SKM-1 treated with dmso at 0.1 percent for 144 hours (cell line): ENCODE data around the gene ALG8.
"Not testable (repeated sequence)": the region's sequence is repeated elsewhere in the genome, so short reads cannot be mapped to it uniquely, and the experiment has no call there.

ENCODE experiments used
- DNase-seq: peaks from one replicate; lab custom pipeline; 2025; ENCODE audit not compliant: unreplicated experiment; lab: John Stamatoyannopoulos, UW

Gene ALG8

DNA sequence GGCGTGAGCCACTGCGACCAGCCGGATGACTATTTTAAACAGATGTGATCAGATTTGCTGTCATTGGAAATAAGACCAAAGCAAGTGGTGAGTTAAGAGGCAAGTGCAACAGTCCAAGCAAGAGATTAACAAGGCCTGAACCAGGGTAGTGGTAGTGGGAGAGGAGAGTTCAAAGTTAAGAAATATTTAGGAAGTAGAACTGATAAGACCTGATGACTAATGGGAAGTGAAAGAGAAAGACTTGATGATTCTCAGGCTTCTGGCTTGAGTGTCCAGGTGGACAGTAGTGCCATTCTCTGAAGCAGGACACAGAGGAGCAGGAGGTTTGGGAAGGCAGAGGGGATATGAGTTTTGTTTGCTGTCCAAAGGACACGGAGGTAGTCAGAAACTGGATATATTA, 67.0 kb downstream of the ALG8 start:
- DNase-seq = no peak

DNA sequence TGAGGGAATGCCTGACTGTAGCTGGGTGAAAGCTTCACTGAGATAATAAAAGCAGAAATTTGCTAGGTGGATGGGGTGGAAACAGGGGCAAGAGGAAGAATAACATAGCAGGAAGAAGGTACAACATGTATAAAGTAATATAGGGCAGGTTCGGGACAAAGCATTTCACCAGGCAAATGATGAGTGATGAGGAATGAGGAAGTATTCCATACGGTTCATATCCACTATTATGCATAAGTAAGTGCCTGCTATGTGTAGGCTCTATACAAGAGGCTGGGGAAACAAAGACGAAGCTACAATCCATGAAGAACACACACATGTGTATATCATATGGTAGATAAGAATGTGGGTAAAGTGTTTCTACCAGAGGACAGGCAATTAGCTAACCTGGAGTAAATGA, 67.7 kb downstream of the ALG8 start:
- no peak for DNase-seq

DNA sequence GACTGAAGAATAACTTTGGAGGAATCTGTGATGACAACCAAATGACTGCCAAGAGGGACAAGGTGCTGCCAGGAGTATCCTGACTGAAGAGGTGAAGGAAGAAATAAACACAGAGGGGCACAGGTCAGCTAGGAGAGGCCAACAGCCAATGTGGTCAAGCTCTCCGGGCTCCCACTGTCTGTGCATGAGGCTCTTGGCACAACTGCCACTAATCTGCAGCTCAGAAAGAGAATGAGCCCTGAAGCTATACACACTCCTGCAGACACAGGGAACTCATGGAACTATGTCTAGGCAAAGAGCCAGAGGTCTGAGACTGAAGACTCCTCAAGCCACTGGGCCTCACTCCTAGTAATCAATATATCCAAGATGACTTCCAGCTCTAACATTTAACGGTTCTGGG, 68.8 kb downstream of the ALG8 start:
- DNase-seq = no peak

DNA sequence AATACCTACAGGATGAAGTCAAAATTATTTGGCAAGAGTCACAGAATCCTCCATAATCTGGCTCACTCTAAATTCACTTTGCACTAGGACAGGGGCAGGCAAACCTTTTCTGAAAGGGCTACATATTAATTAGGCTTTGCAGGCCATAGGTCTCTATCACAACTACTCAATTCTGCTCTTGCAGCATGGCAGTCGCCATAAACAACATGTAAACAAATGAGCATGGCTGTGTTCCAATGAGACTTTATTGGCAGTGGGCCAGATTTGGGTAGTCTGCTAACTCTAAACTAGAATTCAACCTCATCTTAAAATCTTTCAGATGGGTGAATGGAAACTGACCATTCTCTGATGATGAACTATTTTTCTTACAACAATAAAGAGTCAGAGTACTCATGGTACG, 70.0 kb downstream of the ALG8 start:
- DNase-seq = no peak

DNA sequence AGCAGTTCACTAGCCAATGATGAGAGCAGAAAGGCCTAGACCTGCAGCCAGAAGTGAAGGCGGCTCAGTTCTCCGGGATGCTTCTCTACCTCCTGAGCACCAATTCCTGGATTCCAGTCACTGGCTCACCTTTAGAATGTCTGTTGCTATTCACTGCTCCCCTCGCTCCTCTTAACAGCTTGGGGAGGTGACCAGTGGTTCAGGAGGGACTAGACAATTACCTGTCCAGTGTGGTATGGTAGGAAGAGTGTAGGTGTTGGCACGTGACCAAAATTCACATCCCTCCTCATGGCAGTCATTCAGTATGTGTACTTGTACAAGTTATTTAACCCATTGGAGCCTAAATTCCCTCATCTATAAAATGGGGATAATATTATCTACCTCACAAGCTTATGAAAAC, 71.7 kb downstream of the ALG8 start:
- no peak for DNase-seq

DNA sequence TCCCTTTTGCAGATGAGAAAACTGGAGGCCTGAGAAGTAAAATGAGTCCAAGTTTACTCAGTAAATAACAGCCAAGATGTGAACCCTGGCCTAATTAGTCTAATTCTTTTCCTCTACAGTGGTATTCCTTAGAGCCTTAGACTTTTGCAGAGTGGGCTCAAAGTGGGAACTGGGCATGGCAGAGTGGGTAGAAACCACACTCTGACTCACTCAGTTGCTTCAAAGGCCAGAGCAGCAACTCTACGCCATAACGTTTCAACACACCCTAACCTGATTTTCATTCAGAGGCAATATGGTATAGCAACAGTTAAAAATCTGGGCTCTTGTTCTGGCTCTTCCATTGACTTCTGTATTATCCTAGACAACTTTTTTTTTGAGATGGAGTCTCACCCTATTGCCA, 73.0 kb downstream of the ALG8 start:
- DNase-seq = no peak

DNA sequence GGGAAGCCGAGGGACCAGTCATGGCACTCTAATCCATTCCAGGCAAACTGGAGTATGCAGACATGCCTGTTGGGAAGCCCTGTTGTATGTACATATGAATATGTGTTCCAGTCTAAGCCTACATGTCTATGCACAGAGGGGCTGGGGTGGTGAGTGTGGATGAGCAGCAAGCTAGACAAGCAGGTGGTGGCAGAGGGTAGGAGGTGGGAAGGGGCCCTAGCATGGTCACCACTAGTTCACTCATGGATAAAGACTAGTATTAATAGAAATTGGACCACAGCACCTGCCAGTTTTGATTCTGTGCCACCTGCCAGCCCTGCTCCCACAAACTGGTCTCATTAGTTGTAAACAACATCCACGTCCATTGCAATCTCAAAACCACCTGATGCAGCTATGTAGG, 74.2 kb downstream of the ALG8 start:
- no peak for DNase-seq

DNA sequence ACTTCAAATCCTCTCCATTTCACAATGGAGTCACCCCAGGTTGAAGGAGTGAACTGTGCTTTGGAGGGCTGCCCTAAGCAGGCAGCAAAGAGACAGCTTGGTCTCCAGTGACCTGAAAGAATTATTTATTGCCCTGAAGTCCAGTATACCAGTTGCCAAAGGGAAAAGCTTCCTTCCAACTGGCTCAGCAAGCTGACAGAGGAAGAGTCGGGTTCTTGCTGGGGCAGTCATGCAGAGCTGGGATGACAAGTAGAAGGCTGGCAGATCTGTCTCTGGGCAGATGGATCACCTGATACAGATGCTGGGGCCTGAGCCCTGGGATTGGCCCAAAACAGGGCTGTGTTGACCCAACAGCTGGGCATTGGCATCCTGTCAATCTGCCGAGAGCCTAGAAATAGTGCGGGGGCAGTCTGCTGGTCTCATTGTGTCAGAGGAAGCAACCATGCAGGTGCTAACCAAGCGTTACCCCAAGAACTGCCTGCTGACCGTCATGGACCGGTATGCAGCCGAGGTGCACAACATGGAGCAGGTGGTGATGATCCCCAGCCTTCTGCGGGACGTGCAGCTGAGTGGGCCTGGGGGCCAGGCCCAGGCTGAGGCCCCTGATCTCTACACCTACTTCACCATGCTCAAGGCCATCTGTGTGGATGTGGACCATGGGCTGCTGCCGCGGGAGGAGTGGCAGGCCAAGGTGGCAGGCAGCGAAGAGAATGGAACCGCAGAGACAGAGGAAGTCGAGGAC, 75.8 kb downstream of the ALG8 start, which contains the start of gene THRSP:
Gene THRSP, plus strand, starts transcription at position 422 of the 742 bp plus-strand sequence. Its CDS starts 21 bp downstream, at position 443.
- DNase-seq = no peak

DNA sequence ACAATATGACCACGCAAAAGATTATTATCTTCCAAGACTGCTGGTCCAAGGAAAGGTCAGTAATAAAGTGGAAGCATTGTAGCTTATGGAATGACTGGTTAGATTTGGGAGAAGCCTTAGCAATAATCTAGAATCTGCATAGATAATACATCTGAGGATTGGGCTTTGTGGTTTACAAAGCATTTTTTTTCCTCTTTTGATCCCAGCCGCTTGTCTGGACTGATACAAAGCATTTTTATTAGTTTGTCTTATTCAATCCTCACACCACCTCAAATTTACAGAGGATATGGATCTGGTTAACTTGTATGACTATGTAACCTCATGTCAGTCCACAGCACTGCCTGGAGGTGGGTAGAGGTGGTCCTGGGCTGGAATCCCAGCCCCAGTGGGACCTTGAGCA, 76.8 kb downstream of the ALG8 start:
- no peak for DNase-seq

DNA sequence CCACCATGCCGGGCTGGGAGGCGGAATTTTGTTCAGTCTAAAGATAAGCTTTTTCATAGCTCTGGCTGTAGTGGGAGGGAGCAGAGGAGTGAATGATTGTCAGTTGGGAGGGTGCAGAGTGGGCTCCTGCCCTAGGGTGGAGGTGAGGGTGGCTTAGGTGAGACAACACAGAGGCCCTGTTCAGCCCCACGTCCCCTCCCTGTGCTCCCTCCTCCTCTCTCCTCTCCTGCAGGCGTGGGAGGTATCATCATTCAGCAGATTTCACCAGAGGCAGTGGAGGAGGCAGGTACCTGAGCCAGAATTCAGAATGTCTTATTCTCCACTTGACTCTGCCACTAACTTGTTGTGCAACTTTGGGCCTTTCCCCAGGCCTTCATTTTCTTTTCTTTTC, 77.5 kb downstream of the ALG8 start:
- no peak for DNase-seq

DNA sequence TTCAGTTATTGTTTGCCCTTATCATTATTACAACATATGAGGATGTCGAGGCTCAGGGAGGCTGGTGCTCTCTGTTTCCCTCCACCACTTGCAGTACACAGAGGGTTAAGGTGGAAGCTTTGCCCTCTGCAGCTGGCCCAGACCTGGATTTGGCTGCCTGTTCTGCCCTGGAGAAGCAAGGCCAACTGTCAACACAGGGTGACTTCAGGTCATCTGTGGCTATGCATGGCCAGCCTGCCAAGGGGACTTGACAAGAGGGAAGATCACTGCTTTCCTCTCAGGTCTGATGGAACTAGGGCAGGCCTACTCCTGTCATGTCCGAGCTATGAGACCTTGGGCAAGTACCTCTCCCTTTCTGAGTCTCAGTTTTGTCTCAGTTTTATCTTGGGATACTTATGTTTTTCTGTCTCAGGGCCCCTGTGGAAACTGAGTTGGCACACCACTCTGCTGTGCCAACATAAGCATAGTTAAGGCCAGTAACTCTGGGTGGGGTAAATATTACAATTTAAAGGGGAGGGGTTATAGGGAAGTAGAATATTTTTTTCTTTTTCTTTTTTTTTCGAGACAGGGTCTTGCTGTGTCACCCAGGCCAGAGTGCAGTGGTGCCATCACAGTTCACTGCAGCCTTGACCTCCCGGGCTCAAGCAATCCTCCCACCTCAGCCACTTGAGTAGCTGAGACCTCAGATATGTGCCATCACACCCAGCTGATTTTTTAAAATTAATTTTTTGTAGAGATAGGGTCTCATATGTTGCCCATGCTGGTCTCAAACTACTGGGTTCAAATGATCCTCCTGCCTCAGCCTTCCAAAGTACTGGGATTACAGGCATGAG, 78.1 kb downstream of the ALG8 start:
- DNase-seq = no peak

DNA sequence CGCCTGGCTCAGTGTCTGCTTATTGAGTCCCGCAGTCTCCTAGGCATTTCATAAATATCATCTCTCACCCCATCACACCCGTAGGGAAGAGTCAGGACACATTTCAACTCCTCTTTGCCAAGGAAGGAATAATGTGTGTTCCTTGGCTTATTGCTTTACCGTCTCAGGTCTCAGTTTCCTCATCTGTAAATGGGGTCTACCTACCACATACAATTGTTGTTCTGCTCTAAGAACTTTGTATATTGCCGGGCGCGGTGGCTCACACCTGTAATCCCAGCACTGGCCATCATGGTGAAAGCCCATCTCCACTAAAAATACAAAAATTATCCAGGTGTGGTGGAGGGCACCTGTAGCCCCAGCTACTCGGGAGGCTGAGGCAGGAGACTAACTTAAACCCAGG, 78.9 kb downstream of the ALG8 start:
- DNase-seq = no peak

DNA sequence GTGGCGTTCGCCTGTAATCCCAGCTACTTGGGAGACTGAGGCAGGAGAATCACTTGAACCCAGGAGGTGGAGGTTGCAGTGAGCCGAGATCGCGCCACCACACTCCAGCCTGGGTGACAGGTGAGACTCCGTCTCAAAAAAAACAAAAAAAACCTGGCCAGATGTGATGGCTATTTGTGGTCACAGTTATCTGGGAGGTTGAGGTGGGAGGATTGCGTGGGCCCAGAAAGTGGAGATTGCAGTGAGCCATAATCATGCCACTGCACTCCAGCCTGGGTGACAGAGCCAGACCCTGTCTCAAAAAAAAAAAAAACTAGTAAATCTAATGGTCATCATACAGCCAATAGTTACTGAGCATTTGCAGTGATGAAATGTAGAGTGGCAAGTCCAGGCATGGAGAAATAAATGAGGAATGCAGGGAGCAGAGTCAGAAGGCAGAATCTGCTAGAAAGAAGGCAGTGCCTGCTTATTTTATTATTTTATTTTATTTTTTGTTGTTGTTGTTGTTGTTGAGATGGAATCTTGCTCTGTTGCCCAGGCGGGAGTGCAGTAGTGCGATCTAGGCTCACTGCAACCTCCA, 79.6 kb downstream of the ALG8 start:
- DNase-seq = not testable (repeated sequence)

DNA sequence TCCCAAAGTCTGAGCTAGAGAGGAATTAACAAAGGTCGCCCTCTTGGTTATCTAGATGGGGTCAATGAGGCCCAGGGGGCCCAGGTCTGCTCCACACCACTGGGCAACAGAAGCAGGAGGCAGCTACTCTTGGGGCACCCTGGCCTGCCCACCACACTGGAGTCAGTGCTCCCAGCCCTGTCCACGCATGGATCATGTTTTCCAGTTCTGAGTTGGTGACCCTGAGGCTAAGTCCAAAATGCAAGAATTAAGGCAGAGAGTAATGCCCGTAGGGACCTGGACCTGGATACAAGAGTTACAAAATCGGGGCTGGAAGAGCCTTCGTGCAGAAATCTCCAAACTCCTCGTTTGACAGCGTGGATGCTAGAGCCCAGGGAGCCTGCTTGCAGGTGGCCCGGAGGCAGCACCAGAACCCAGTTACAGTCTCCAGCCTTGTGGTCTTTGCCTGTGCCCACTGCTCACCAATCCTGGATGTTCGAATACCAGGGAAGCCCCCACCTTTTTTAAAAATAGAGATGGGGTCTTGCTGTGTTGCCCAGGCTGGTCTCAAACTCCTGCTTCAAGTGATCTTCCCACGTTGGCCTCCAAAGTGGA, 81.9 kb downstream of the ALG8 start:
- DNase-seq = no peak

DNA sequence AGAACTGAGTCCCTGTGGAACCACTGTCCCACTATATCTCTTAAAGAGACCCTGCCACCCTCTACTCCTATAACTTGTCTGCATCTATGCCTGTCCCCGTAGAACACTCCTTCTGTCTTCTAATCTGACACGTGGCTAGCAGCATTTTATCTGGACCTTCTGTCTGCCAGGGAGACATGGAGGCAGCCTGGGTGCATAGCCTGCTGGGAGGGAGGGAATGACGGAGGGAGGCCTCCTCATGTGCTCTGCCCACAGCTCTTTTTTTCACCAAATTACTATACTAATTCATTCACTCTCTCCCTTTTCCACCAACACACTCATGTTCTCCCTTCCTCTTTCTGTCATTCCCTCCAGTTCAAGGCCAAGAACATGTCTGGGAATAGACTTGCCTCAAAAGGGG, 83.3 kb downstream of the ALG8 start:
- DNase-seq = no peak

DNA sequence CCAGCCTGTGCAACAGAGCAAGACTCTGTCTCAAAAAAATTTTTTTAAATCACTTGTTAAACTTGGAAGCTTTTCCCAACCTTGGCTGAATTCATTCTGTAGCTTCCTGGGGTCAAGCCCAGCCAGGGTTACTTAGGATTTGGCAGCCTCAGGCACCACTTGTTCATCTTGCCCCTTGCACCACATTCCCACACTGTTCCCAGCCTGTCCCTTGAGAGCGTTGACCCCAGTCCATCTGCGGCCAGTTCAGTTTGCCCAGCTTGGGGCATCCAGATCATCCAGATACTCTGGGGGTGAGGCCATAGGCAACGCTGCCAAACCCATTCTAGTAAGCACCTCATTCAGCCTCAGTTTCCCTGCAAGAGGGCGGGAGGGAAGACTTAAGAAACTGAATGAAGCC, 84.5 kb downstream of the ALG8 start:
- DNase-seq = no peak

DNA sequence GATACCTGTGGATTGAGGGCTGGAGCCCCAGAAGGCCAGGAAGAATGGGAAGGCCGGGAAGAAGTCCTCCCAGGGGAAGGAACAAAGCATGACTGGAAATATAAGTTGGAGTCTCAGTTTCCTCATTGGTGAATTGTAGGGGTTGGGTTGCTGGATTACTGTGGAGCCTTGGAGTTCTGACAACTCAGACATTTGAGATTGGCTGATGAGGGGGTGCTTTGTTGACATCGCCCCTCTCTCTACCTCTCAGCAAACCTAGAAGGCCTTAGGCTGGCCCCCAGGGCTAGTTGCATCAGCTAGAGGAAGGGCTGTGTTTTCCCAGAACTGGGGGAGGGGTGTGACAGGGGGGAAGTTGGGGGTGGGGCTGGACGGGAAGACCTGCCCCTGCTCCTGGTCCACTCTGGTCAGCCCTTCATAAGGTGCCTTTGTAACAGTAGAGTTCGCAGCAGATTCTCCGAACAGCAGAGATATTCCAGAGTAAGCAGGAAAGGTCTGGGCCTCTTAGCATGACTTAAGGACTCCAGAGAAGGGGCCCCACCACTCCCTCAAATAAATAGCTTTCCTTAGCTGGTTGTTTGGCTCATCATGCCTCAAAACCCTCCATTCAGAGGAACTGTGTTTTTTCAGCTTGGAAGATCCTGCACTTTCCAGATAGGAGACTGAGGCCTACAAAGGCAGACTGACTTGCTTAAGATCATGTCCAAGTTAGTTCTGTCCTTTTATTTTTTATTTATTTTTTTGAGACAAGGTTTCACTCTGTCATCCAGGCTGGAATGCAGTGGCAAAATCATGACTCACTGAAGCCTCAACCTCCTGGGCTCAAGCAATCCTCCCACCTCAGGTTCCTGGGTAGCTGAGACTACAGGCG, 88.2 kb downstream of the ALG8 start:
- DNase-seq = no peak
